Upper lobe of left lung (tissue), 4 donors: ENCODE results near the gene CMSS1.

Source experiments
- POLR2A ChIP-seq, 4 donors: fragments of 450-650 bp; IDR thresholded peaks; one replicate each; pipeline ENCODE4 v1.5.1; 2016 to 2017; ENCODE audit warnings: antibody characterized with exemption in 4 of 4, mild to moderate bottlenecking in 2 of 4
- TF ChIP-seq, protein P1 (sequence below), 6 experiments: fragments of 450-650 bp in 4 of 6; fragments of 200-600 bp in 2 of 6; sonication (generic) in 2 of 6; IDR thresholded peaks; one replicate each; pipeline ENCODE4 v1.5.1; 2016 to 2019; ENCODE audit warnings: antibody characterized with exemption in 6 of 6

- TF ChIP-seq, protein P1, sequence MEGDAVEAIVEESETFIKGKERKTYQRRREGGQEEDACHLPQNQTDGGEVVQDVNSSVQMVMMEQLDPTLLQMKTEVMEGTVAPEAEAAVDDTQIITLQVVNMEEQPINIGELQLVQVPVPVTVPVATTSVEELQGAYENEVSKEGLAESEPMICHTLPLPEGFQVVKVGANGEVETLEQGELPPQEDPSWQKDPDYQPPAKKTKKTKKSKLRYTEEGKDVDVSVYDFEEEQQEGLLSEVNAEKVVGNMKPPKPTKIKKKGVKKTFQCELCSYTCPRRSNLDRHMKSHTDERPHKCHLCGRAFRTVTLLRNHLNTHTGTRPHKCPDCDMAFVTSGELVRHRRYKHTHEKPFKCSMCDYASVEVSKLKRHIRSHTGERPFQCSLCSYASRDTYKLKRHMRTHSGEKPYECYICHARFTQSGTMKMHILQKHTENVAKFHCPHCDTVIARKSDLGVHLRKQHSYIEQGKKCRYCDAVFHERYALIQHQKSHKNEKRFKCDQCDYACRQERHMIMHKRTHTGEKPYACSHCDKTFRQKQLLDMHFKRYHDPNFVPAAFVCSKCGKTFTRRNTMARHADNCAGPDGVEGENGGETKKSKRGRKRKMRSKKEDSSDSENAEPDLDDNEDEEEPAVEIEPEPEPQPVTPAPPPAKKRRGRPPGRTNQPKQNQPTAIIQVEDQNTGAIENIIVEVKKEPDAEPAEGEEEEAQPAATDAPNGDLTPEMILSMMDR (IDR thresholded peaks at IDR 0.05), result no peak
- no peak for TF ChIP-seq POLR2A (IDR thresholded peaks at IDR 0.05)
These were observed 185.1 kb downstream of the CMSS1 start for GRCh38 chr3:100002599-100003350.
